Measurements from ENCODE around the gene HOXA10. TPM values are rescaled to one million over a fixed set of nuclear protein-coding genes. Genes with fewer than 3 reads are reported as not detected.
A peak's percentile ranks its signal among the peaks of the same experiment; 100 is the strongest.

The HOXA10 gene
- total RNA-seq, 1 donor from 2014 or later = not detected

GRCh38 chr7:27166531-27167505 lies 7.3 kb downstream of the HOXA10 start:
- no peak for DNase-seq

- DNase-seq = no peak
Measured at GRCh38 chr7:27165996-27166530, 8.1 kb downstream of the HOXA10 start.

- no peak for DNase-seq
Measured at GRCh38 chr7:27165089-27165995, 8.8 kb downstream of the HOXA10 start, which contains the start of gene HOXA9. TSS of gene HOXA9 (minus strand) at chr7:27165537. CDS start at chr7:27165457, 80 bp downstream.

GRCh38 chr7:27164367-27165088 lies 9.6 kb downstream of the HOXA10 start:
- DNase-seq = no peak

- DNase-seq = no peak
Measured at GRCh38 chr7:27164045-27164366, 10.1 kb downstream of the HOXA10 start.

- no peak for DNase-seq
Measured at GRCh38 chr7:27163288-27164044, 10.7 kb downstream of the HOXA10 start.

GRCh38 chr7:27162561-27163287 lies 11.4 kb downstream of the HOXA10 start:
- no peak for DNase-seq

- DNase-seq = no peak
Measured at GRCh38 chr7:27161721-27162560, 12.2 kb downstream of the HOXA10 start.

GRCh38 chr7:27161214-27161720 lies 12.9 kb downstream of the HOXA10 start:
- no peak for DNase-seq

GRCh38 chr7:27160546-27161213 lies 13.4 kb downstream of the HOXA10 start:
- peak; percentile 94 for DNase-seq

GRCh38 chr7:27160145-27160545 lies 14.0 kb downstream of the HOXA10 start:
- no peak for DNase-seq

GRCh38 chr7:27159266-27160144 lies 14.6 kb downstream of the HOXA10 start:
- no peak for DNase-seq

- DNase-seq = no peak
Measured at GRCh38 chr7:27158436-27159265, 15.5 kb downstream of the HOXA10 start.

GRCh38 chr7:27157702-27158431 lies 16.3 kb downstream of the HOXA10 start:
- DNase-seq = no peak

GRCh38 chr7:27156916-27157701 lies 17.0 kb downstream of the HOXA10 start:
- no peak for DNase-seq

Measured in tongue (tissue), 2 donors.